Measurements from ENCODE around the gene TMEM14B.
"Not testable (repeated sequence)": the region's sequence is repeated elsewhere in the genome, so short reads cannot be mapped to it uniquely, and the experiment has no call there.

Gene TMEM14B

GRCh38 chr6:10747251-10747972 lies at the start of gene TMEM14B:
Gene TMEM14B (plus strand): TSS chr6:10747805. CDS start chr6:10749246, 1,441 bp downstream.
- peak; percentile 93 for DNase-seq

- DNase-seq = no peak
These were observed 33.6 kb upstream of the TMEM14B start for GRCh38 chr6:10713962-10714361.

GRCh38 chr6:10719296-10719963 lies 28.2 kb upstream of the TMEM14B start:
- DNase-seq = no peak

- no peak for DNase-seq
These were observed 27.7 kb upstream of the TMEM14B start for GRCh38 chr6:10719964-10720264.

GRCh38 chr6:10720265-10720959 lies 27.2 kb upstream of the TMEM14B start:
- no peak for DNase-seq

- DNase-seq = not testable (repeated sequence)
These were observed 26.4 kb upstream of the TMEM14B start for GRCh38 chr6:10720960-10721849.

GRCh38 chr6:10721850-10722569 lies 25.6 kb upstream of the TMEM14B start:
- DNase-seq = no peak

- DNase-seq = no peak
These were observed 25.1 kb upstream of the TMEM14B start for GRCh38 chr6:10722570-10722819.

- peak; percentile 87 for DNase-seq
These were observed 24.6 kb upstream of the TMEM14B start, which contains the start of gene TMEM14C for GRCh38 chr6:10722820-10723566. Gene TMEM14C (plus strand): TSS chr6:10723070. CDS start chr6:10724614, 1,544 bp downstream.

- DNase-seq = no peak
These were observed 24.1 kb upstream of the TMEM14B start for GRCh38 chr6:10723567-10723881.

GRCh38 chr6:10725044-10725443 lies 22.6 kb upstream of the TMEM14B start:
- DNase-seq = no peak

- DNase-seq = no peak
These were observed 21.9 kb upstream of the TMEM14B start for GRCh38 chr6:10725716-10726115.

- no peak for DNase-seq
These were observed 17.4 kb upstream of the TMEM14B start for GRCh38 chr6:10730254-10730653.

- no peak for DNase-seq
These were observed 14.4 kb upstream of the TMEM14B start for GRCh38 chr6:10733151-10733715.

- no peak for DNase-seq
These were observed 13.7 kb upstream of the TMEM14B start for GRCh38 chr6:10733863-10734262.

GRCh38 chr6:10736731-10737130 lies 10.9 kb upstream of the TMEM14B start:
- peak; percentile 46 for DNase-seq

- DNase-seq = no peak
These were observed 7.5 kb upstream of the TMEM14B start for GRCh38 chr6:10740061-10740460.

- not testable (repeated sequence) for DNase-seq
These were observed 6.0 kb upstream of the TMEM14B start for GRCh38 chr6:10741643-10742042.

GRCh38 chr6:10742251-10742650 lies 5.4 kb upstream of the TMEM14B start:
- DNase-seq = no peak

GRCh38 chr6:10743515-10743914 lies 4.1 kb upstream of the TMEM14B start:
- DNase-seq = no peak

- DNase-seq = no peak
These were observed 2.5 kb upstream of the TMEM14B start for GRCh38 chr6:10745116-10745515.

- DNase-seq = no peak
These were observed 722 bp upstream of the TMEM14B start for GRCh38 chr6:10746915-10747250.

Measured in NCI-H1694 treated with DMSO at 0.1 percent for 48 hours (cell line).